ENCODE results near the gene OSGIN1.
"Not testable (repeated sequence)": the region's sequence is repeated elsewhere in the genome, so short reads cannot be mapped to it uniquely, and the experiment has no call there.

OSGIN1 gene

DNA sequence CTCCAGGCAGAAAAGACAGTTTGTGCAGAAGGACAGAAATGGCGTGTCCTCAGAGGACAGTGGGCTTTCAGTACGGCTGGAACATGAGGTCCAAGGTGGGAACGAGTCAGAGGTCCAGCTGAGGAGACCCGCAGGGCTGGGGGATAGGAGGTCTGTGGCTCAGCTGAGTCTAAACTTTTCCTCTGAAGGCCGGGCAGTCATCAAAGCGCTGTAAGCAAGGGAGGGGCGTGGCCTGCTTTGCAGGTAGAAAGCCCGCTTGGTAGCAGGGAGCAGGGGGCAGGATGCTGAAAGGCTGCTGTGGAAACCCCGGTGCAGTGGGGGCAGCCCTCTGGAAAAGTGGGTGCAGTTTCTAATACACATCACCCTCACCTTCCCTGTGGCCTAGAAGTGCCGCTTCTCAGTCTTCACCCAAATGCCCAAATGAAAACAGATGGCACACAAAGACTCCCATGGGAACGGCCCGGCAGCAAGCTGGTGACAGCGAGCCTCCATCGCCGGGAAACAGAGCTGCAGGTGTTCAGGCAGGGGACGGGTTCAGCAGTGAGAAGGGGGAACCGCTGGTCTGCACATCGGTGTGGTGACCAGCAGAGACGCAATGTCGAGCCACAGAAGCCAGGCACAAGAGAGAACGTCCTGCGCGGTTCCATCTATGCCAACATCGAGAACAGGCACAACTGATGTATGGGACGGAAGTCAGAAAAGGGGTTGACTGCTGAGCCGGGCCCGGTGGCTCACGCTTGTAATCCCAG is 12.2 kb upstream of the OSGIN1 start:
- no peak overlapping the region for H3K4me3 ChIP-seq (ENCODE audit: control insufficient read depth, low read depth, low read length)
- TF ChIP-seq, protein P1, sequence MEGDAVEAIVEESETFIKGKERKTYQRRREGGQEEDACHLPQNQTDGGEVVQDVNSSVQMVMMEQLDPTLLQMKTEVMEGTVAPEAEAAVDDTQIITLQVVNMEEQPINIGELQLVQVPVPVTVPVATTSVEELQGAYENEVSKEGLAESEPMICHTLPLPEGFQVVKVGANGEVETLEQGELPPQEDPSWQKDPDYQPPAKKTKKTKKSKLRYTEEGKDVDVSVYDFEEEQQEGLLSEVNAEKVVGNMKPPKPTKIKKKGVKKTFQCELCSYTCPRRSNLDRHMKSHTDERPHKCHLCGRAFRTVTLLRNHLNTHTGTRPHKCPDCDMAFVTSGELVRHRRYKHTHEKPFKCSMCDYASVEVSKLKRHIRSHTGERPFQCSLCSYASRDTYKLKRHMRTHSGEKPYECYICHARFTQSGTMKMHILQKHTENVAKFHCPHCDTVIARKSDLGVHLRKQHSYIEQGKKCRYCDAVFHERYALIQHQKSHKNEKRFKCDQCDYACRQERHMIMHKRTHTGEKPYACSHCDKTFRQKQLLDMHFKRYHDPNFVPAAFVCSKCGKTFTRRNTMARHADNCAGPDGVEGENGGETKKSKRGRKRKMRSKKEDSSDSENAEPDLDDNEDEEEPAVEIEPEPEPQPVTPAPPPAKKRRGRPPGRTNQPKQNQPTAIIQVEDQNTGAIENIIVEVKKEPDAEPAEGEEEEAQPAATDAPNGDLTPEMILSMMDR (IDR thresholded peaks at IDR 0.05; ENCODE audit: control insufficient read depth, insufficient read depth, low read depth, low read length, missing control alignments) = no peak
- DNase-seq (ENCODE audit: low read depth) = no peak

DNA sequence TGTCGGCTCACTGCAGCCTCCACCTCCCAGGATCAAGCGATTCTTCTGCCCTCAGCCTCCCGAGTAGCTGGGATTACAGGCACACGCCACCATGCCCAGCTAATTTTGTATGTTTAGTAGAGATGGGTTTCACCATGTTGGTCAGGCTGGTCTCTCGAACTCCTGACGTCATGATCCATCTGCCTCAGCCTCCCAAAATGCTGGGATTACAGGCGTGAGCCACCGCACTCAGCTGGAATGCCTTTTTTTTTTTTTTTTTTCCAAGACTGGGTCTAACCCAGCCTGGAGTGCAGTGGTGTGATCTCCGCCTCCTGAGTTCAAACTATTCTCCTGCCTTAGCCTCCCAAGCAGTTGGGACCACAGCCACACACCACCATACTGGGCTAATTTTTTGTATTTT is 11.5 kb upstream of the OSGIN1 start:
- not testable (repeated sequence) for DNase-seq (ENCODE audit: low read depth); H3K4me3 ChIP-seq (ENCODE audit: control insufficient read depth, low read depth, low read length)

DNA sequence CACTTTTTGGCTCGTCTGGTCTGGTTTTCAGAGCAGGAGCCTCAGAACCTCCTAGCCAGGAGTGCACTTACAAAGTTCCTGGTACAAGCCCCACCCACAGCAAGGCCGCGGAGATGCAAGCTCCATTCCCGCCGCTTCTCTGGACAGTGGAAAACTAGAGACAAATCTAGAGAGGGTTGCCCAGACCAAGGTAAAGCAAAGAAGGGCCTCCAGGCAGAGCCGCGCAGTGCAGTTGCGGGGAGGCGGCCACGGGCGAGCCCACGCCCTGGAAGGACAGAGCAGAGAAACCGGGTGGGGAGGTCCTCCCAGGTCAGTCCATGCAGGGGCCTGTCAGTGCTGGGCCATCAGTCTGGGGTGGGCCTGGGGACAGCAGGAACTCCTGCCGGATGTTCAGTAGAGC is 11.0 kb upstream of the OSGIN1 start:
- DNase-seq (ENCODE audit: low read depth) = no peak
- TF ChIP-seq, protein P1 (IDR thresholded peaks at IDR 0.05; ENCODE audit: control insufficient read depth, insufficient read depth, low read depth, low read length, missing control alignments) = no peak
- no peak overlapping the region for H3K4me3 ChIP-seq (ENCODE audit: control insufficient read depth, low read depth, low read length)

DNA sequence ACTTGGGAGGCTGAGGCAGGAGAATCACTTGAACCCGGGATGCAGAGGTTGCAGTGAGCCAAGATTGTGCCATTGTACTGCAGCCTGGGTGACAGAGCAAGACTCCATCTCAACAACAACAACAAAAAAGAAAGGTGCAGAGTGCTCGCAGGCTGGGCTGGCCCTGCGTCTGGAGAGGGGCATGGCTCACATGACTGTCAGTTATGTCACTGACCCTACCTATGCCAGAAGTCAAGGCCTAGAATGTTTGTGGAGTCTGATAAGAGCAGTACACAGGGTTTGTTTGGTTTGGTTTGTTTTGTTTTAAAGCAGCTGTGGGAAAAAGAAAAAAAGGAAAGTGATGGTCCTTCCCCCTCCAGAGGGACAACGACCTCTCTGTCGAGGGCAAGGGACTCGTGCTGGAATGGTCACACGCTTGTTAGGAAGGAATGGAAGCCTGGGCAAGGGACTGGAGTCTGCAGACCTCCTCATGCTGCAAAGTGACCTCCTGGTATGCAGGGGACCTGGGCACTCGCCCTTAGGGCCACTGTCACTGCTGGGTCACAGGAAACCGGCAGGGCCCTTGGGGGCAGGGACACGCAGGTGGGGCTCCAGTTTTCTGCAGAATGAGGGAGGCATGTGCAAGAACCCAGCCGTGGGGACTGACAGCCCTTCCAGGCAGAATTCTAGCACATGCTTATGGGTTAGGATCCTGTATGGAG is 10.1 kb upstream of the OSGIN1 start:
- no peak for DNase-seq (ENCODE audit: low read depth)
- H3K4me3 ChIP-seq (ENCODE audit: control insufficient read depth, low read depth, low read length) = no peak overlapping the region

DNA sequence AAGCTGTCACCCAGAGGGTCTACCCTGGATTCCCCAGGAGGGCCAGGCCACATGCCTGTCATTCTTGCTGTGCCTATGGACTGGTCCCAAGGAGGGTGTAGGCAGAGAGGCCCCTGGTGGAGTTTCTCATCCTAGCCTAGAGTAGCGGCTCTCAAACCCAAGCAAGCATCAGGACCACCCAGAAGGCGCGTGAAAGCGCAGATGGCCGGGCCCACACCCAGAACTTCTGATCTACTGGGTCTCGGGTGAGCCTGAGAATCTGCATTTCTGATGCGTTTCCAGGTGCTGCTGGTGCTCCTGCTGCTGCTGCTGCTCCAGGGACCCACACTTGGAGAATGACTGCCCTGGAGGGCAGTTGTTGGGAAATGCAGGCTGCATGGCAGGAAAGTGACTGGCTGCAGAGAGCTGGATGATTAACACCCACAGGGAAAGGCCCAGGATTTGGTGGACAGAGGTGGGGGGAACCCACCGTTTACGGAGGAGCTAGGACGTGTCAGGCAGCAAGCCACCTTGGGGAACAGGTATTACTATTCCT is 9.5 kb upstream of the OSGIN1 start:
- DNase-seq (ENCODE audit: low read depth) = no peak
- no peak overlapping the region for H3K4me3 ChIP-seq (ENCODE audit: control insufficient read depth, low read depth, low read length)
- TF ChIP-seq, protein P1 (IDR thresholded peaks at IDR 0.05; ENCODE audit: control insufficient read depth, insufficient read depth, low read depth, low read length, missing control alignments) = no peak

More for the DNA sequence above, 10.1 kb upstream of the OSGIN1 start:
- TF ChIP-seq, protein P1 (IDR thresholded peaks at IDR 0.05; ENCODE audit: control insufficient read depth, insufficient read depth, low read depth, low read length, missing control alignments) = no peak

DNA sequence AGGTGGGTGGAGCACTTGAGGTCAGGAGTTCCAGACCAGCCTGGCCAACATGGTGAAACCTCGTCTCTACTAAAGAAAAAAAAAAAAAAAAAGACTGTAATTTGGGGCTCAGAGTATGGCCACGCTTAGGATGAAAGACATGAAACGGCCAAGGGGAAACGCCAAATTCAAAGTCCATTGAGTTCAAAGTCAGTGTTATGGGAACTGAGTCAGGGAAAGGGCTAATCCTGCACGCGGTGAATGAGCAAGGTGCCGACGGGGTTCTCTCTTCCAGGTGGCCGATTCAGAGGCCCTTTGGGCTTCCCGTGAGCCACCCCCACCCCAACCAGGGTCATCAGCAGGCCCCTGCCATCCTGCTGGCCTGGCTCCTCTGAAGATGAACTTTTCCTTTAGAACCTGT is 7.5 kb upstream of the OSGIN1 start:
- no peak for DNase-seq (ENCODE audit: low read depth)
- TF ChIP-seq, protein P1 (IDR thresholded peaks at IDR 0.05; ENCODE audit: control insufficient read depth, insufficient read depth, low read depth, low read length, missing control alignments) = no peak
- H3K4me3 ChIP-seq (ENCODE audit: control insufficient read depth, low read depth, low read length) = no peak overlapping the region

DNA sequence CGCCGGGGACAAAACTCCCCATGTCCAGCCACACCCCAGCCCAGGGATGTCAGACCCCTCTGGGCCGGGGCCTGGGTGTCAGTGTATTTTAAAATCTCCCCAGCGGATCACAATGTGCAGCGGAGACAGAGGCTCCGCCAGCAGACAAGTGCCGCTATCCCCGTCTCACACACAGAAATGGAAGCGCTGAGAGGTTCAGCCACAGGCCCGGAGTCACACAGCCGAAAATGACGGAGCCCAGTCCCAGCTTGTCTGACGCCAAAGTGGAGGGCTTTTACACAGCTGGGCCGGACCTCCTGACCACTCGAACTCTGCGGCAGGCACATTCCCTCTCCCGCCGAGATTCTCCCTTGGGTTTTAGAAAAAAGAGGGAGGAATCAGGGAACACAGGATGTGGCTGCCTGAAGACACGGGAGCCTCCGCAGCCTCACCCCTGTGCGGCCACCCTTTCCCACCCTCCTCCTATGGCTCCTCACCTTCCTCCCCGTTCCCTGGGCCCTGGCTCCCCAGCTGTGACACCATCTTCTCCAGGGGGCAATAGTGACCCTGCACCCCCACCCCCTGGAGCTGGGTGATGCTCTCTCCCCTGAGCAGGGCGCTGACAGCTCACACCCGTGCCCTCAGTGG is 6.8 kb upstream of the OSGIN1 start:
- DNase-seq (ENCODE audit: low read depth) = no peak
- TF ChIP-seq, protein P1 (IDR thresholded peaks at IDR 0.05; ENCODE audit: control insufficient read depth, insufficient read depth, low read depth, low read length, missing control alignments) = no peak
- H3K4me3 ChIP-seq (ENCODE audit: control insufficient read depth, low read depth, low read length) = no peak overlapping the region
